HFF-Myc (cell line): ENCODE measurements around the gene MLN.

Source experiments
- DNase-seq: peaks from one replicate; pipeline ENCODE4 v3.0.0-alpha.2; 2011; ENCODE audit warnings: low read depth; ENCODE audit errors: extremely low read depth
- H3K4me3 ChIP-seq: replicated peaks from 2 replicates; pipeline ENCODE4 v1.5.1; 2011; ENCODE audit warnings: low read depth, mild to moderate bottlenecking, control low read depth, low read length
- CTCF ChIP-seq: IDR thresholded peaks from 2 replicates; pipeline ENCODE4 v1.5.1; 2012; ENCODE audit warnings: mild to moderate bottlenecking, low read depth, low read length, control low read depth; ENCODE audit errors: missing control alignments

The MLN gene

DNA sequence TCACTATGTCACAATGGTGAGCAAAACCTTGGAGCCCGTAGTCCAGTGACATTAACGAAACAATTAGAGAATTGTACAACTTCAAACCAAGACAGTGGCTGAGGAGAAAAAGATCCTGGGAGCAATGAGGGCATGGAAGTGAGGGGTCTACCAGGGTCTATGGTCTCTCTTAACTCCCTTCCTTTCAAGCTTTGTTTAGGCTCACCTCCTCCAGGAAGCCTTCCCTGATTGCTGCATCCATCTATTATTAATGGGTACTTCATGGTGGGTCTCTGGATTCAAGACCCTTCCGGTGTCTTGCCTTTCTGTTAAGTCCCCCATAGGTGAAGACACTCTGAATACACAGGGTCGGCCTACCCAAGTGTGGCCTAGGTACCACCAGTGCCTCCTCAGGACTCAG, 38.1 kb upstream of the MLN start:
- H3K4me3 ChIP-seq = no peak overlapping the region
- no peak for DNase-seq
- no peak for TF ChIP-seq CTCF

DNA sequence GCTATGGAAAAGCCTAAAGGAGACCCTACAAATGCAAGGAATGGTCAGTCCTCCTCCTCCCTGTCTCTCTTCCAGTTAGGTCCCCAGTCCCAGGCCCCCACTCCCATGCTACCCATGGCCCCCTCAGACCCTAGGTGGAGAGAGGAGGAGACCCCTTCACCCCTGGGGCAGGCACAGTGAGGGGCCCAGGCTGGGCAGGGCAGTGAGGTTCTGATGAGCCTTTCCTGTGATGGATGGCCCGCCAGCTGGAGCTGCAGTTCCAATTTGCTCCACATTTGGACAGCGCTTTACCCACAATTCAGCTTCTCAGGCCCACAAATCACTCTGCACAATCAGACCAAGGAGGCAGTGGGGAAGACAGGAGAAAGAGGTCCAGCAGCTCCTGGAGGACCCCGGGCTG, 37.3 kb upstream of the MLN start:
- no peak overlapping the region for H3K4me3 ChIP-seq
- DNase-seq = no peak
- no peak for TF ChIP-seq CTCF

- peak; percentile 96 for DNase-seq
- no peak for TF ChIP-seq CTCF
- no peak overlapping the region for H3K4me3 ChIP-seq
Measured at GRCh38 chr6:33840048-33840926, 36.5 kb upstream of the MLN start.

DNA sequence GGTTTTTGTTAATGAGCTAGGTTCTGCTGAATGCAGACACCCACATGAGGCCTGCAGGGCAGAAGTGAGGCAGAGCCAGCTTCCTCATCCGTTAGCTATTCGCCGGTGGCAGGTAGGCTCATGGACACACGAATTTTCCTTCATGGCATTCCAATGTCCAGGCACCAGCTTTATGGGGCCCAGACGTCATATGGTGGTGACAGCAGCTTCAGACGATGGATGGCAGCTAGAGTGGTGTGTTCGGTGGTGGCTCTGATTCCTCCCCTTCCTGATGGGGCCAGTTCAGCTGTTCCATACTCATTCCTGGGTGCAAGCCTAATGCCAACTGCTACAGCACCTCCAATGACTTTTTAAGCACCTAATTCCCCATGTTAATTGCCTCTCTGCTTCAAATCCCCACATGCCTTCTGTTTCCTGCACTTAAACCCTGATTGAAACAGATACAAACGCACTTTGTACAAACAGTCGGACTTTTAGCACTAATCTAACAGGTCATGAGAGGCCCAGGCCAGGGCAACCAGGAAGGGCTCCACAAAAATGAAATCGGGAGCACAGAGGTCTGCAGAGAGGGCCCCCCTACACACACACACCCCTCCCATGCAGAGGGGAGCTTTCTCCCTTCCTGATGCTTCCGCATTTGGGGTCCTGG, 35.7 kb upstream of the MLN start:
- no peak overlapping the region for H3K4me3 ChIP-seq
- no peak for DNase-seq

GRCh38 chr6:33838983-33839382, 35.2 kb upstream of the MLN start:
- DNase-seq = no peak
- TF ChIP-seq CTCF = no peak
- H3K4me3 ChIP-seq = no peak overlapping the region

More for the DNA sequence above, 35.7 kb upstream of the MLN start:
- no peak for TF ChIP-seq CTCF

- H3K4me3 ChIP-seq = no peak overlapping the region
- no peak for TF ChIP-seq CTCF
- DNase-seq = no peak
Measured at GRCh38 chr6:33837971-33838665, 34.3 kb upstream of the MLN start.
